GM18870 (cell line): ENCODE measurements around the gene ATP10D.

Experiments
- ATAC-seq: cut with Tn5 transposase; IDR thresholded peaks from one replicate; pipeline ENCODE4 v1.9.1; 2021; ENCODE audit warnings: moderate library complexity; ENCODE audit not compliant: unreplicated experiment

Gene ATP10D

DNA sequence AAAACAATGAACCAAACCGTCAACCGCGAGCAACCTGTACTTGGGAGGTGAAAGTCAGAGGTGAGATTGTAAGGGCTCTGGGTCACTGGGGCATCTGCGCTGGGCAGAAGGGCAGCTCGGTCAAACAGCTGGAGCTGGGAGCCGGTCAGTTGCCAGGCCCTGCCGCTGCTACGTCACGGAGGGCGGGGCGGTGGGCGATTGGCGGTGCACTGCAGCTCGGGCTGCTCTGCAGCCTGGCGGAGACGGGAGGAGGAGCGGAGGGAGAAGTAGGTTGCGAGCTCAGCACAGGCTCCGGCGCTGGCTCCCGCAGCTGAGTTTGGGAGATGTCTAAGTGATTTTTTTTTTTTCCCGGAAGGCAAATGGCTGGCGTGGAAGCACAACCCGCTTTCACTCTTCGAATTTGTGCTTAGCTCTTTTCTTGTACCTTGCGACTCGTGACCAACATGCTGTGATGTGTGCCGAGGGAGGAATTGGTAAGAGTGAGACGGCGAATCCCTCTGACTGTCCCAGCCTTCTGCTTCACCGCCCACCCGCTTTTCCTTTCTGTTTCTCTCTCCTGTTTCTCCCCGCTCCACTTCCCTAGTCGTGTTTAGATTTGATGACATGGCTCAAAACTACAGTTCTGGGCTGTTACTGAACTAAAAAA, at the start of gene ATP10D:
ATP10D (plus strand) TSS at position 229 of the 646 bp plus-strand sequence. CDS start 27,266 bp downstream, outside the sequence.
- peak; percentile 88 for ATAC-seq

DNA sequence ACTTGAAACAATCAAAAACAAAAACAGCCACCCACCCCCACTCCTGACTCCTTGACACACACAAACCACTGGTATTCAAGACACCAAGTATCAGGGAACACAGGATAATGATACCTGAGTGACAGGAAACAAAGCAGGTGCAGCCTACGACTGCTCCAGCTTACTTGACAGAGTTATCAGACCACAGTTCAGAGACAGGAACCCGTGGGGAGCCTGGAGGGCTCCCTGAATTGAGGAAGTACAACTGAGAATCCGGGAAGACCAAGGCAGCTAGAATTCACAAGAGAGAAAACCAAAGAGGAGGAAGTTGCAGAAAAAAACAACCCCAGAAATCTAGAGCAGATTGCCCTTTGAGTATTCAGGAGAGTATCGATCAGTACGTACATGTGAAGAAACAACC, 42.1 kb upstream of the ATP10D start:
- peak; percentile 78 for ATAC-seq

DNA sequence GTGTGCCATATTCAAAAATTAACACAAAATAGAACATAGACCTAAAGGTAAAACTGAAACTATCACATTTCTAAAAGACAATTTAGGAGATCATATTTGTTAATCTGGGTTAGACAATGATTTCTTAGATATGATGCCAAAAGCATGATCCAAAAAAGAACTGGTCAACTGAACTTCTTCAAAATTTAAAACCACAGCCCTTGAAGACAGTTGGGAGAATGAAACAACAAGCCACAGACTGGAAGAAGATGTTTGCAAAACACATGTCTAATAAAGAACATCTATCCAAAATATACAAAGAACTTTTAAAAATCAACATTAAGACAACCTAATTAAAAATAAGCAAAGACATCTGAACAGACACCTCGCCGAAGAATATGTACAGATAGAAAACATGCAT, 41.0 kb upstream of the ATP10D start:
- no peak for ATAC-seq

DNA sequence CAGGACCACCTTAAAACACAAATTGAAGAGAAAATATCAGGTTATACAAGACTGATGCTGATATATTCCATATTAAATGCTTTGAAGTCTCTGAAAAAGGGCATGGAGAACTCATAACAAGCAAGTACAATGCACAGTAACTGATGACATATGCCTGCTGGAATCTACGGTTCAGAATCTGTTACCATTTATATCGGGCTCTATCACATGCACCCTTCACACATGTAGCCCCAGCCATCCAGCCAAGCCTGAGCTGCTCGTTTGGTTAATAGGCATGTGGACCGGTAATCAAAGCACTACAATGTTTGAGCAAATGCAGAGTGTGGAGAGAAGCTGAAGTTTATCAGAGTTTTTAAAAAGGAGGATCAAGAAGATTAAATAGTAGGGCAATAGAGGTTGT, 33.4 kb upstream of the ATP10D start:
- no peak for ATAC-seq

DNA sequence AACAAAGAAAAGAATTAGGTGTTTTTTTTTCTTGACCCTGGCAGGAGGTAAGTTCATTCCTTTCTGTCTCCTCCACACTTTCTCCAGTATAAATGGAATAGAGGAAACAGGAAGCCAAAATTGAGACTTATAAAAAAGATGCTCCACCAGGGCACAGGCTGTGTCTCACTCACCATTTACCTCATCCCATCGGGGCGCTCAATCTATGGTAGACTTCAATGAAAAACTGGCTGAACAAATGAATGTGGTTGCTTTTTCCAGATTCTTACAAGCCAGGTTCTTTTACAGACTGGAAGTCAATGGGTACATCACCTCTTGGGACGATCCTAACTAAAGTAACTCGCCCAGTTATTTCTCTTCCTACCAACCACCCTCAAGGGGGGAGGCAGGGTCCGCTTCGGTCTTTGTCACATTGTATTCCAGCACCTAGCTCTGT, 22.3 kb upstream of the ATP10D start:
- ATAC-seq: peak; percentile 23

DNA sequence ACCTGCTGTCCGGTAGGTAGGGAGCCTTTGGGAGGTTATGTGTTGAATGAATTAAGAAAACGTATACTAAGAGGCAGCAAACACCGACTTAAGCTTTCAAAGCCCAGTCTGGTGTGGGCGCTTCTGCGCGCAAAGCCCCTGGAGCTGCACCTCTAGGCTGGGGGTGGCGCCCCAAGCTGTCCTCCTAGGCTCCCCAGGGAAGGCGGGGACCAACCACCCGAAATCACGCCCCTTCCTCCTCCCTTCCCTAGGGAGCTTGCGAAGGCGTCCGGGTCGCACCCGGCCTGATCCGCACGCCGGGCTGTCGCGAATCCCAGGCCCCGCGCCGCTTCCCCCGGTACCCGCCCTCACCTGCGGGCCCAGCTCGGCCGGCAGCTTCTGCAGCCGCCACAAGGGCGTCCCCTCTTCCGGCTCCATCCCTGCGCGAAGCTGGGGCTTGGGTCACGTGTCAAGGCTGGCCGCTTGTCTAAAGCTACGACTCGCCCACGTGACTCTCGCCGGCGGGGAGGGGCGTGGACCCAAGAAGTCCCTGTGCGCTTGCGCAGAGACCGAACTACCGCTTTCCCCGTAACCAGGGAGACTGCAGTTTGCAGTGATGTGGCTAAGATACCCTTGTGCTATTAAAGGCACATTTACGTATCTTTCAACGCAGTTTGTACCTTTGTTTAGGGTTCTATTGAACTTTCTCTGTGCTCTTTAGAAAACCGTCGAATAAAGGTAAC, 21.7 kb upstream of the ATP10D start, which contains the start of gene COMMD8:
COMMD8 (minus strand) TSS at position 468 of the 722 bp plus-strand sequence; CDS start at position 417, 51 bp downstream.
- peak; percentile 87 for ATAC-seq

DNA sequence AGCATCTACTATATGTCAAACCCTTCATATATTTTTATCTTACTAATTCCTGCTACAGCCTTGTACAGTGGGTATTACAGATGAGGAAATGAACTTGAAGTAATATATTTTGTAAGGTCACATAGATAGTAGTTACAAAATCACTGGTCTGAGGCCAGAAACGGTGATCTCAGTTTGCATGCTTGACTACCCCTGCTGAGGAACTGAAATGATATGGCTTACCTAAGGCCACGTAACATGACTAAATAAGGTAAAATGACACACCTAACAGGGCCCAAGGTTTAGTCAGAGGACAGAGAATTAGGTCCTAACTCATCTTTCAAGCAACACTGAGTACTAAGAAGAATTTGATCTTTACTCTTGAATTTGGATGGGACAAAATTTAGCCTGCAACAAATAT, 20.1 kb upstream of the ATP10D start:
- peak; percentile 39 for ATAC-seq

DNA sequence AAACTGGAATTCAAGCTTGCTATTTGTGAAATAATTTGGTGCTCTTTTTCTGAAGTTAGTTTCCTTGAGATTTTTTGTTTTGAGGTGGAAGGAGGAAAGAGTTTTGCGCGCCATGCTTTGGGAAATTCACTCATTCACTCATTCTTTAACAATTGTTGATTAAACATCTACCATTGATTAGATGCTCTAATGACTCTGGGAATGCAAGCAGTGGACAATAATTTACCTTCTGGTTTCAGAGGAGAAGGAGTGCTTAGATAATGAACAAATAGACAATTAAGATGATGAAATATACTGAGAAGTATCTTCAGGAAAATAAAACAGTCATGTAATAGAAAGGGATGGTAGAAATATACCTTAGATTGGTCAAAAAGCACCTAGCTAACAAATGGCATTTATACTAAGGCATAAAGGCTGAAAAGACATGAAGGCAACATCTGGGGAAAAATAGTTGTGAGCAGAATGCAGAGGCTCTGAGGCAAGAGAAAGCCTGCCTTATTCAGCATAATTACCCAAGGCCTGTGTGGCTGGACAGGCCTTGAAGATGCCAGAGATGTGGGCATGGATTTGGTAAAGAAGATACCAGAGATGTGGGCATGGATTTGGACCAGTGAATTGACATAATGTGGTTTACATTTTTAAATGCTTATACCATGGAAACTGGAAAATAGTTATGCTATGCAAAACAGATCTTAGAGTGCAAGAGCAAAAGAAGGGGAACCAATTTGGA, 18.9 kb upstream of the ATP10D start:
- no peak for ATAC-seq

DNA sequence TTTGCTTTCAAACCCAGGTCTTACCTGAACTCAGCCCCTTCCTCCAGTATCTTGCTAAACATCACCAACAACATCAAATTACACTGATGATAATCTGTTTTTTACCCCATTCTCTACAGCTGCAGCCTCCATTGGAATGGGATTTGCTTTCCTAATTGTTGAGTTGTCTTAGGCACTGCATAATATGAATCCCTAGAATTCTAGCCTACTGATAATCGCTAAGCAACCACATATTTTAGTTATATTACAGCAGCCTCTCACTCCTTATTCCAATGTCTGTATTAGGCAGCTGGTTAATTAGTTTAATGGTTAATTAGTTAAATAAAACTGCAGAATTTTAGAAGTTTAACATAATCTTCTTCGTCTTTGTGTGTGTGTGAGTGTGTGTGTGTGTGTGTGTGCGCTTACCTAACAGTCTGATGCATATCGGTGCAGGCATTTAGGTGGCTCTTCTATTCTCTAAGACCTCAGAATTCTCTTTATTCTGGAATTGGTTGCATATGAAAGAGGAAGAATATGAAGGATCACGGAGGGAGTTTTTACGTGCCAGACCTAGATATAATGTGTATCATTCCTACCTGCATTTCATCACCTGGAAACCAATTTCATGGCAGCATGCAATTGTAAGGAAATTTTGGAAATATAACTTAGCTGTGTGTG, 16.2 kb upstream of the ATP10D start:
- no peak for ATAC-seq

DNA sequence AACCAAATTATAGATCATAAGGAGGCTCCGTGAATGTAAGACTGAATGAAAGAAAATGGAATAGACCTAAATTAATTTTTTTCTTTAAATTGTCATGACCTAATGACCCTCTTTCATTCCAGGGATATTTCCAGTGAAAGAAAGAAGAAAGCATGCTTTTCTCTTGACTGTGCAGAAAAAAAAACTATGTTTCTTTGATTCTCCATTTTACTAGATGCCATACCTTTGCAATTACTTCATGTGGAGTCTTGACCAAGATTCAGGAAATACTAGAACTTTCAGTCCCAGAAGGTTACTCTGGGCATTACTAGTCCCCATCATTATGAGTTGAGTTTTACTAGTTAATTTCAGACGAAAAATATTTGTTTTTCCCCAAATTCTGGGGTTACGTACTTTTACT, 15.1 kb upstream of the ATP10D start:
- no peak for ATAC-seq

DNA sequence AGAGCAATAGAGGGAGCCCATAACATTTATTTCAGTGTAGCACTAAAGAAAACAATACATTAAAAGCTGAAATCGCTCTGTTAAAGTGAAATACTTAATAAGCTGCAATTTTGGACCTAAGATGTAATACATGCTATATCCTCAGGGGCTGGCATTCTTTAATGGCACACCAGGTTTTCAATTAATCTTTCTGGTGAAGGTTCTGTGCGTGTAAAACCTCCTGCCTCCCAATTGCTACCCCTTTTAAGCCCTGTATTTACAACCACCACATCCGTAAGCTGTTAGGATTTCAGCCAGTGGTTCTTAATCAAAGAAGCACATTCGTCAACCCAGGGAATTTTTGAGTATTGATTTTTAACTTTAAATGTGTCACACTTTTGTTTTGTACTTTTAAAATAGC, 14.0 kb upstream of the ATP10D start:
- no peak for ATAC-seq

DNA sequence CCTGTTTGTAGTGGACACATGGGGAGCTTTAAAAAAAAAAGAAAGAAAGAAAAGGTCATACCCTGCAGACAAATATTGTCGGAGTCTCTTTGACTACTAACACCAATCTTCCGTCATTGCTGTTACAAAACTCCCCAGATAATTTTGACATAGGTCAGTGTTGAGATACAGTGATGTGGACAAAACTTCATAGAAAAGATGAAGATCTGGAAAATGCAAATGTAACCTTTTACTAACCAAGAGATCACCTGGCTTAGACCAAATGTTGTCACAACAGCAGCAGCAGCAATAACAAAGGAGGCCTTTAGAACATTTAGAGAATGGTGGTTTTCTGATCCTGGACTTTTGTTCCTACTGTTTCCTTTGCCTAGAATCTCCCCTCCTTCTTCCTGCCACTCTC, 13.5 kb upstream of the ATP10D start:
- no peak for ATAC-seq

DNA sequence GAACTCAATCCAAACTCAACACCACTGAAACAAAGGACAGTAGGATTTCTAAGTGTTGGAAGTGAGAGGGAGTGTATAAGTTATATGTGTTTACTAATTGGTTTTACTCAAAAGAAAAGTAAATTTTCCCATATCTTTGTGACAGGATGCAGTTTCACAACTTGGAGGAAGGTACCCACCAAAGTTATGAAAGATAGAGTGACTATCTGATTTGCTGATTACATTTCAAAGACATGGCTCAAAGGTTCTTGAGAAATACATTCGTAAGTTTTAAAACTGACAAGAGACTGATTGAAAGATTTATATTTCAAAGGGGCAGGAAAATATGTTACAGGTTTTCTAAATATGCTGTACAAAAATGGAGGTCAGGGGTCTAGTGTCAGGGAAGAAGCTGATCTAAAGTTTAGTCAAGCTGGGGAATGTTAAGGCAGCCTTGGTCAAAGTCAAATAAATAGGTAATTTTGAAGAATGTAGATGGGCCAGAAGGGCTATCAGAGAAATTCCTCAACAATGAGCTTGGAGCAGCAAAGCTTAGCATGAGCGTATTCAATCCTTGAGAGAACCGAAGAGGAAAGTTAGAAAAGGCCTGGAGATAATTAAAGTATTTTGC, 11.8 kb upstream of the ATP10D start:
- no peak for ATAC-seq

DNA sequence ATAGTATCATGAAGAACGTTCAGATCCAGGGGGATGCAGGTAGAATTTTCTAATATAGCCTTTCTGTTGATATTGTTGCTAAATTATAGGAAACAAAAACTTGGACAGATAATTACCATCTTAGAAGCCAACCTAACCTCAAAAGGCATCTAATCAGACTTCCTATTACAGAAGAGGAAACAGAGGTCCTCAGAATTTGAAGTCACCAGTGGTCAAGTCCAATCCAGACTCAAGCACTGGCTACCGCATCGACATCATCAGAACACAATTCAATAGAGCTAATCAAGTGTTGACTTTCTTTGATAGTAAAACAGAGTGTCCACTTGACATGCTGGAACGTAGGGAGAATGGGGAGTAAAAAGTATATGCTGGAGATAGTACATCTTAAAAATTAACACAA, 10.3 kb upstream of the ATP10D start:
- no peak for ATAC-seq

DNA sequence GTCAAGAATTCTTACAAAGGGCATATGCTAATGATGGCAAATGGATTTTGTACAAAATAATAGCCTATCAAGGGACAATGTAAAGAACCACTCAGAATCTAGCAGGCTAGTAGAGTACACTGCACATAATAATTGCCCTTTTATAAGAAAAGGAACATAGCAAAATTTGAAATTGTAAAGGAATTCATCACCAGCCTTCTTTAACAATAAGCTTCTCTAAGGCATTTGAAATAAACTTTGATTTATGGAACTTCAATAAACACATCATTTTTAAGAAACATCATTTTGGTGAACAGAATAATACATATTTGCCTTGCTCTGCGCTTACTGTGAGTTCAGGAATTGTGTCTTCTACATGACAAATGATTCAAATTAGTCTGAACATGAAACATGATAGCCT, 9.7 kb upstream of the ATP10D start:
- ATAC-seq: no peak

DNA sequence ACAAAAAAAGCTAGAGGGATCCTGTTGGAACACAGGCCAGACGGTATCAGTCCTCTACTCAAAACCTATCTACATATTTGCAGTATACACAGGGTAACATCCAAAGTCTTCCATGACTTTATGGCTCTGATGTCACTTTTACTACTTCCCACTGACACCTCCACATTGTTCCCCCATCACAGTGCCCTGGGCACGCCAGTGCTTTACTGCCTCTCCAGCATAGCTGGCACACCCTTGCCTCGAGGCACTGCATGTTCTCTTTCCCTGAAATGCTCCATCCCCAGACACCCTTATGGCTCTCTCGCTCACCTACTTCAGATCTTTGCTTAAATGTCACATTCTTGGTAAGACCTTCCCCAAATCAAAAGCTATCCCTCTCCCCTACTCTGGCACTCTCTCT, 6.3 kb upstream of the ATP10D start:
- ATAC-seq: no peak

DNA sequence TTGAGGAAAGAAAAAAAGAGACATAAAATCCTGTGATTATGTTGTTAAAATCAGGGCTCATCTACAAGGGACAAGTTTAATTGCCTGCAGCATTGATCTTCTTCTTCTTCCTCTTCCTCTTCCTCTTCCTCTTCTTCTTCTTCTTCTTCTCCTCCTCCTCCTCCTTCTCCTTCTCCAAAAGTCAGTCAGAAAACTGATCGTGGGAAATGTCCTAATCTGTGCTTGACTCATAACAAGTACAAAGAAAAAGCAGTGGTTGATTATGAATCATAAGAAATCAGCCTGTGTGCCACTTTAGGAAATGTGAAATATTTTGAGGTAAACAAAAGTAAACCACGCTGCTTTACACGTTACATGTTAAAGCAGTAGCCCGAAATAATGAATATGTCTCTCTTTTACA, 2.7 kb upstream of the ATP10D start:
- no peak for ATAC-seq

DNA sequence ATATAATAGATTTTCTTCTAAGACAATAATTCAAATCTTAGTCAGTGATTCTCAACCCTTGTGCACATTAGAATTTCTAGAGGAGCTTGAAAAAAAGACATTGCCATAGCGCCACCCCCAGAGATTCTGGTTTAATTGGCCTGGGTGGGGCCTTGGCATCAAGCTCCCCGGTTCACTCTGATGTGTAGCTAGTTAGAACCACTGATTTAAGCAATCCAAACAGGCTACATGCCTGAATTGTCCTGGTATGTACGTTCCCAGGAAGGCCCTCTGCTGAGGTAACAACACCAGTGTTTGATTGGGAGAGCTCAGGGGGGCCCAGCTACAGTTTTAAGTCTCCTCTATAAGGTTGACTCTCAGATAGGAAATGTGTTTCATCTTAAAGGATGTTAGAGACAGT, 1.3 kb upstream of the ATP10D start:
- no peak for ATAC-seq

DNA sequence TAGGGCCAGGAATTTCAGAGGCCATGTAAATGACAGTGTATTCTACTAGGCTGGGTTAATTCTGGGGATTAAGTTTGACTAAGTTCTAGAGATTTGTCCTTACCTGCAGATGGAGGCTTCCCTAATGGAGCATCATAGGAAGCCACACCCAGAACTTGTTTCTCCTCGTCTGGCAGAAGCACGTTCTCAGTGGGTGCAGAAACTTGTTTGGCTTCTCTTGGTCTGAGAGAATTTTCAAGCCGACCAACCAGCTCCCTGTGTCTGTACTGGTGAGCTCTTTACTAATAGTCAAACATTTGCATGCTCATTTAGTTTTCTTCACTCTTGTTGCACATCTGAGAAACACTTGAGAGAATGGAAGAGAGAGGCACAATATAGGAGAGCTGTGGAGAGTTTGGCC, 907 bp upstream of the ATP10D start:
- peak; percentile 29 for ATAC-seq

DNA sequence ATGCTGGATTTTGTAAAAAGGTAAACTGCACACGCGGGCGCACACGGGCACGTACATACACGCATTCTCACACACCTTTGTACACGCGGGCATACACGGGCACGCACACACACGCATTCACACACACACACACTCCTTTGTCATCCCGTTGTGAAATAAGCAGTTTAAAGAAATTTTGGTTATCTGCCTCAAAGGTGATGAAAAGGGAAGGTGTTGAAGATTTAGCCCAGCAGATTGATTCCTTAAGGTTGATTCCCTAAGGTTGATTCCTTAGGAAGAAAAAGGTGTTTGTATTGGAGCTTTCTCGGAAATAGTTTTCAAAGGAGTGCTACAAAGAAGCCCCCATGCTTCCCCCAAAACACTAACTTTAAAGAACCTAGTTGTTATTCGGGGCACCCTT, 693 bp downstream of the ATP10D start:
- no peak for ATAC-seq

DNA sequence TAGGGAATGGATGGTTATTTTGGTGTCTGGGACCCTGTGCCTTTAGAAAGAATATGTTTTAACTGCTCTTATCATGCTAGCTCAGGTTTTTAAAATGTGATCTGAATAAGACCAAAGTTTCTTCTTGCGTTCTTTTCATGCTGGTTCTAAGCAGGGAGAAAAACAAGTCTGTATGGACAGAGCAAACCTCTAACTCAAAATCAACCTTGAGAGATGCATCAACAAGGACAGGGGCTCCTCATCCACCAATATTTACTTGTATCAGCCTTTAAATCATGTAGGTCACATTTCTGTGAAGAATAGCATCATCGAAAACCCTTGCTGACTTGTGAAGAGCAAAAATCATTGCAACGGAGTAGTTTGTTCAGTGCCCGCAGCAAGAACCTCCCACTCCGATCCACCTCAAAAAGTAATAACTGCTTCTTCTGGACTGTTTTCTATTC, 1.2 kb downstream of the ATP10D start:
- no peak for ATAC-seq
